Measurements from ENCODE around the gene MGMT.

GRCh38 chr10:129494176-129494575 lies 27.1 kb downstream of the MGMT start:
- TF ChIP-seq CTCF (IDR thresholded peaks at IDR 0.05) (no peak), POLR2A (IDR thresholded peaks at IDR 0.05) (no peak)

All from testis (tissue), 2 donors.